Stimulated activated CD4-positive, alpha-beta T cell treated with anti-CD3 and anti-CD28 coated beads, Interleukin-1b, Interleukin-23, amount 100 ng/mL, for 24 hours (primary cell): Measurements from ENCODE around the gene NMRK2.
"Not testable (repeated sequence)": the region's sequence is repeated elsewhere in the genome, so short reads cannot be mapped to it uniquely, and the experiment has no call there.

Experiments
- DNase-seq, 4 experiments: peaks; one replicate each; pipeline ENCODE4 v3.0.0-alpha.2; 2020; ENCODE audit warnings: low read depth in 4 of 4, low spot score in 1 of 4

Gene NMRK2

DNA sequence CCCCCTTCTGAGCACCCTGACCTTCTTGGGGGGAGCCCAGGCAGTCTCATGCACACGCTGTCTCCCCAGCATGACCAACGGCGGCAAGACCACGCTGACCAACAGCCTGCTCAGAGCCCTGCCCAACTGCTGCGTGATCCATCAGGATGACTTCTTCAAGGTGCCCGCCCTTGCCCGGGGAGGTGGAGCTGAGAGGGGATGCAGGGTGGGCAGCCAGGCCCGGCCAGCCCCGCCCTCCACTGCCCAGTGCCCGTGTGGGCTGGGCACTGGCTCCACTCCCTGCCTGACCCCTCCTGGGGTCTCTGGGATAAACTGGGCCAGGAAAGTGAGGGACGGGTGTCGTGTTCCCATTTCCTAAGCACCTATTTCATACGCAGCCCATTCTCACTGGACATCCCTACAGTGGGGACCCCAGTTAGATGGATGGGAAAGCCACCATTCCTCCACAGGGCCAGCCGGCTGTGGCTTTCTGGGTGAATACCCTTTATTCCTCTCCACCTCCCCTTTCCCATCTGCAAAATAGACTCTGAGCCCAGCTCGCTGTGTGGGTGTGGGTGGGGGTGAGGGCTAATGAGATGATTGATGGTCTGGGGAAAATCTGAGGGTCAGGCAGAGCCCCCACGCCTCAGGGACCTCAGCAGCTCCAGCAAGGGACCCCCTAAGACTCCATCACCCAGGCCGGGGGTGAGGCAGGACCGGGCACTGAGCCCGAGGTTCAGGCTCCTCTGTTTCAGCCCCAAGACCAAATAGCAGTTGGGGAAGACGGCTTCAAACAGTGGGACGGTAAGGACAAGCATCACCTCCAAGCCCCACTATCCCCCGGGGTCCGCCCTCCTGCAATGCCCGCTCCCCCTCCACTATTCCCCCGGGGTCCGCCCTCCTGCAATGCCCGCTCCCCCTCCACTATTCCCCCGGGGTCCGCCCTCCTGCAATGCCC lies 3.9 kb downstream of the NMRK2 start:
- DNase-seq, result no peak

DNA sequence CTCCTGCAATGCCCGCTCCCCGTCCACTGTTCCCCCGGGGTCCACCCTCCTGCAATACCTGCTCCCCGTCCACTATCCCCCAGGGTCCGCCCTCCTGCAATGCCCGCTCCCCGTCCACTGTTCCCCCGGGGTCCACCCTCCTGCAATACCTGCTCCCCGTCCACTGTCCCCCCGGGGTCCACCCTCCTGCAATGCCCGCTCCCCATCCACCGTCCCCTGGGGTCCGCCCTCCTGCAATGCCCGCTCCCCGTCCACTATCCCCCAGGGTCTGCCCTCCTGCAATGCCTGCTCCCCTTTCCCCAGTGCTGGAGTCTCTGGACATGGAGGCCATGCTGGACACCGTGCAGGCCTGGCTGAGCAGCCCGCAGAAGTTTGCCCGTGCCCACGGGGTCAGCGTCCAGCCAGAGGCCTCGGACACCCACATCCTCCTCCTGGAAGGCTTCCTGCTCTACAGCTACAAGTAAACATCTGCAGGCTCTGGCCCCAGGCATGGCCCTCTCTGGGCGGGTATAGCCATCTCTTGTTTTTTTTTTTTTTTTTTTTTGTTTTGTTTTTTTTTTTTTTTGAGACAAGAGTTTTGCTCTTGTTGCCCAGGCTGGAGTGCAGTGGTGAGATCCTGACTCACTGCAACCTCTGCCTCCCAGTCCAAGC lies 5.6 kb downstream of the NMRK2 start:
- not testable (repeated sequence) for DNase-seq

DNA sequence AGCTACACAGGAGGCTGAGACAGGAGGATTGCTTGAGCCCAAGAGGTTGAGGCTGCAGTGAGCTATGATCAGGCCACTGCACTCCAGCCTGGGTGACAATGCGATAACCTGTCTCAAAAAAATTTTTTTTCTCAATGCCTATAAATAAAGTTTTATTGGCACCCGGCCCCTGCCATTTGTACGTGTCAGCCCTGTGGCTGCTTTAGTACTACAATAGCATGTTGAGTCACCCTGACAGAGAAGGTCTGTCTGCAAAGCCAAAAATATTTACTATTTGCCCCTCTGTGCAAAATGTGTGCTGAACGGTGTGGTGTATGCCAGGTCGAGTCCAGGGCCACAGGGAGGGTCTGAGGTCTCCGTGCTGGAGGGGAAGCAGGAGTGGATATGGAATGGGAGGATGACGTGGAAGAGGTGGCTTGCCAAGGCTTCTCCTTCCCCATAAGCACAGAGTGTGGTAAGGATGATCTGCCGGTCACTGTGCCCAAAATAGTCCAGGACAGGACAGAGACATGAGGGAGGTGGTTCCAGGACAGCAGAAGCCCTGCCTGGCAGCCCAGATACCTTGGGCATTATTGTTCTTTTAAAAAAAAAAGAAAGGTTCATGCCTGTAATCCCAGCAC lies 10.0 kb downstream of the NMRK2 start:
- no peak for DNase-seq

DNA sequence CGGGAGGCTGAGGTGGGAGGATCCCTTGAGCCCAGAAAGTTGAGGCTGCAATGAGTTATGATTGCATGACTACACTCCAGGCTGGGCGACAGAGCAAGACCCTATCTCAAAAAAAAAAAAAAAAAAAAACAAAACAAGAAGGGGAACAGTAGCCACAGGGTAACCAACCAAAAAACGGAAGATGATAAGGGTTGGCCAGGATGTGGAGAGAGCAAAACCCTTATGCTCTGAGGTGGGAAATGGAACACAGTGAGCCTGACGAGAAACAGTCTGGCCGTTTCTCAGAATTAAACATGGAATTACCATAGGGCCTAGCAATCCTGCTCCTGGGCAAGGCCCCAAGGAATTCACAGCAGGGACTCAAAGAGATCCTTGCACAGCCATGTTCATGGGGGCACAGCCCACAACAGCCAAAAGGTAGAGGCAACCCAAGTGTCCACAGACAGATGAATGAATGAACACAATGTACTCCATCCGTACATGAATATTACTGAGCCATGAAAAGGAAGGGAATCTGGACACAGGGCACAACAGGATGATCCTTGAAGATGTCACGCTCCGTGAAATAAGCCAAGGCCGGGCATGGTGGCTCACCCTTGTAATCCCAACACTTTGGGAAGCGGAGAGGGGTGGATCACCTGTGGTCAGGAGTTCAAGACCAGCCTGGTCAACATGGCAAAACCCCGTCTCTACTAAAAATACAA lies 11.3 kb downstream of the NMRK2 start:
- DNase-seq, result no peak

DNA sequence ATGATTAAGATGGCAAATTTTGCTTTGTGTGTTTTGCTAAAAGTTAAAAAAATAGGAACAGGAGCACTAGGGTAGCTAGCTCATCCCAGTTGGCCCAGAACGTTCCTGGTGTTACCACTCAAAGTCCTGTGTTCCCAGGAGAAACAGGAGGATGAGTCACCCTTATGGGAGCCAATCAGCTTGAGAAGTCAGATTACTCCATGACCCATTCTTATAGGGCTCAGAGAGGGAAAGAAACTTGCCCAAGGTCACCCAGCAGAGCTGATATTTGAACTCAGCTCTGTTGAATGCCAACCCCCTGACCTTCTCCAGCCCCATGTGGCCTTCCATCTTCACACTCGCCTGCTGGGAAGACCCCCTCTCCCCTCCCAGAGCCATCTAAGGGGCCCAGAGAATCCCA lies 13.0 kb downstream of the NMRK2 start:
- no peak for DNase-seq

DNA sequence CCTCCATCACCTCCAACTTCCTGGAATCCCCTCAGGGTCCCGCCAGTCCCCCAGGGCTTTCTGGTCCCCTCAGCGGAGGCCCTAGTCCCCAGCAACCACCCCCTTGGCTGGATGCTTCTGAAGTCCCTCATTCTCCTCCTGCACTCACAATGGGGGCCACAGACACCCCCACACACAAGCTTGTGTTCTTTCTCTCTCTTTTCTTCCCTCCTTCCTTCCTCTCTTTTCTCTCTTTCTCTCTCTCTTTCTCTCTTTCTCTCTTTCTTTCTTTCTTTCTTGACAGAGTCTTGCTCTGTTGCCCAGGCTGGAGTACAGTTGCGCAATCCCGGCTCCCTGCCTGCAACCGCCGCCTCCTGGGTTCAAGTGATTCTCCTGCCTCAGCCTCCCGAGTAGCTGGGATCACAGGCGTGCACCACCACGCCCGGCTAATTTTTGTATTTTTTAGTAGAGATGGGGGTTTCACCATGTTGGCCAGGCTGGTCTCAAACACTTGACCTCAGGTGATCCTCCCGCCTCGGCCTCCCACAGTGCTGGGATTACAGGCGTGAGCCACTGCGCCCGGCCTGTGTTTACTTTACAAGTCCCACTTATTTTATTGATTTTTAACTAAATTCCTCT lies 14.6 kb downstream of the NMRK2 start:
- DNase-seq, result not testable (repeated sequence)

DNA sequence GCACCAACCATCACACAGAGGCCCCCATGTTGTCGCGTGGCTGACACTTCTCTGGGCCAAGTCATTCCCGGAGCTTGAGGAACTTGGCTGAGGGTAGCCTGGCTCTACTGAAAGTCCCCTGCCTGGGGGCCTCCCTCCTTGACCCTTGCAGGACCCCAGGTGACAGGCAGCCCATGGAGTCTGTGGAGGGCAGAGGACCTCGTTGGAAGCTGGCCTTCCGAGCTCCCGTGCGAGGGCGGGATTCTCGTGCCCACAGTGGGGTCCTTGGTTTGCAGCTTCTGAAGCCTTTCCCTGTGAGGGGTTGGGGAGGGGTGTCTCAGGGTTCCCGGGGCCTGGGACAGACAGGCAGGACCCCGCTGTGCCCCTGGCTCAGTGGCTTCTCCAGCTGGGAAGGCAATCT lies 16.4 kb downstream of the NMRK2 start:
- DNase-seq, result no peak

DNA sequence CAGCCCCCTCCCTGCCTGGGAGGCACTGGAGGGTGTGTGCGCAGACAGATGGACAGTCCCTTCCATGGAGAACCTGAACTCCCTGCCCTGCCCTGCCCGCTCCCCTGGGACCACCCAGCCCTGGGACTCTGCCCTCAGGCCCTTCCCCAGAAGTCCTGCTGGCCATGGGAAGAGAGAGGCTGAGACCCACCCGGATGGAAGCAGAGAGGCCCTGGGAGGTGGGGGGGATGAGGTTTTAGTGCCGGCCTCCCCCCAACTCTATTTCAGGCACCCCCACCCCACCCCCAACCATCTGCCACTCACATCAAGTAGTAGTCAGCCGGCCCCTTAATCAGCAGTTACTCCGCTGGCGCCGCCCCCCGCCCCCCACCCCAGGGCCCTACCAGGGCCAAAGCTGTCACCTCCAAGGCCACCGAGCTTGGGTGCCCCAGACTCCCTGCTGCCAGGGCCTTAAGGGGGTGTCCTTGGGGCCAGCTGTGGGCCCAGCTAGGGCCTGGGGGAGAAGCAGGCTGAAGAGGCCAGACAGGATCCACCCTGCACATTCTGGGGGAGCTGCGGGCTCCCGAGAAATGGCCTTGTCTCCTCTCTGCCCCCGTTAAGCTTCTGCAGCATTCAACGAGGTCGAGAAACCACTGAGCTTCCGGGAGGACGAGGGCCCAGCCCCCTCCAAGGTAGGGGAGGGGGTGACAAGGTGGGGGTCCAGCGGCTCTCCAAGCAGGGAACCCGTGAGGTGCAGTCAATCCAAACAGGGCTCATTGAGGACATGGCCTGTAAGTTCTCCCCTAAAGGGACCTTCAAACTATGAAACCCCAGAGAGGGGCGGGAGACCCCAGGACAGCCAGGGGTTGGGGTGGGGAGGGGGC lies 17.4 kb downstream of the NMRK2 start:
- no peak for DNase-seq

DNA sequence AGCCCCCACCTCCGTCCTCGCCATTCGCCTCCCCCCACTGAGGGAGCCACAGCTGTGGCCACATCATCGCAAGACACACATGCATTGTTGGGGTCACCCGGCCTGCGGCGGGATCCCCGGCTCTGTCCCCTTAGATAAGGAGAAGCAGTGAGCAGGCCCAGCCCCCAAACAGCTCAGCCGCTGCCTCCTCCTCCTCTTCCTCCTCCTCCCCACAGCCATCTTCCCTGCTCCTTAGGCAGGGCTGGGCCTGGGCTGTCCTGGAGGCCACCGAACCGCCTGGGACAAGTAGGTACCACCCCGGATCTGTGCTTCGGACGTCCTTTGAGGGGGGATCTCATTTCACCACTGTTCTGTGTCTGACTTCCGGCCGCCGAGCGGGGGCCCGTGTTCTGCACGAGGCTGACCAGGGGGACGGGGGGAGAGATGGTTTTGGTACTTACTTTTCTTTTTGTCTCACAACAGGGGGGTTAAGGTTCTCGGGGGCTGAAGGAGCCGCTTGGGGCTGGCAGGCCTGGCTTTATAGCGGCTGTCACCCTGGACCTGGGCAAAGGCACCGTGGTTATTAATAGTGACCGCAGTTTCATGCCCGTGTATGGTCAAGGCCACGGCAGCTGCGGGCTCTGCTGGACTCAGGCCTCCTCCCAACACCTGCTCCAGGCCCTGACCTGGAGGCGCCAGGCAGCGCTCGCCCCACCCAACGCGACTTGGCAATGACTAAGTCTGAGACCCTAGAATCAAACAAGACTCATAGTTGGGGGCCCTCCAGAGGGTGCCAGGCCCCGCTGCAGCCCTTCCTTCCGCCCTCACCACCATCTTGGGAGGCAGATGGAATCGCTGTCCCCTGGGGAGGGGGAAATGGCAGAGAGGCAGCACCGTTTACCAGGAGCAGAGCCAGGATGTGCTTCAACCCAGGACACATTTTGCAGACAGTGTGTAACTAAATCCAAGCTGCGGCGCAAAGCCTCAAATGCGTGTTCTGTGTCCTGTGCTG lies 18.3 kb downstream of the NMRK2 start:
- DNase-seq, result no peak

DNA sequence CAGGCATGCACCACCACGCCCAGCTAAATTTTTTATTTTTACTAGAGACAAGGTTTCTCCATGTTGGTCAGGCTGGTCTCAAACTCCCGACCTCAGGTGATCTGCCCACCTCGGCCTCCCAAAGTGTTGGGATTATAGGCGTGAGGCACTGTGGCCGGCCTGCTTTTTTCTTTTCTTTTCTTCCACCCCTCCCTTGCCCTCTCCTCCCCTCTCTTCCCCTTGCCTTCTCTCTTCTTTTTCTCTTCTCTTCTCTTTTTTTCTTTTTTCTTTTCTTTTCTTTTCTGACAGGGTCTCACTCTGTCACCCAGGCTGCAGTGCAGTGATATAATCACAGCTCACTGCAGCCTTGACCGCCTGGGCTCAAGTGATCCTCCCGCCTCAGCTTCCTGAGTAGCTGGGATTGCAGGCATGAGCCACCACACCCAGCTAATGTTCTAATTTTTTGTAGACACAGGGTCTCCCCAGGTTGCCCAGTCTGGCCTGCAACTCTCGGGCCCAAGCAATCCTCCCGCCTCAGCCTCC lies 19.9 kb downstream of the NMRK2 start:
- DNase-seq, result not testable (repeated sequence)

DNA sequence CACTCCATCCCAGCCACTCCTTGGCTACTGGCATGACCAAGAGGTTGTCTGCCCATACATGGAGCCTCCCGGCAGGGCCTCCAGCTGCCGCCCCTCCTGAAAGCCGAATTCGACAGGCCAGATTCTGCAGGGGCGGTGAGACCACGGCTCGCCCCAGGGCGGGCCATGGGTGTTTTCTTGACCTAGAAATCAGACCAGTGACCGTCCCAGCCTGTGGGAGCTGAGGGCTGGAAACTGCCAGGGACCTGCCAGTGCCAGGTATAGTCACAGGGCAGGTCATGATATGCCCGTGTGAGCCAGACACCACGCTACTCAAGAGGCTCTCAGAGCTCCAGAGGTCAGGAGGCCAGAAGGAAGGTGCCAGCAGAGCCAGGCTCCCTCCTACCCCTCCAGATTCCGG lies 21.2 kb downstream of the NMRK2 start:
- DNase-seq, result no peak

DNA sequence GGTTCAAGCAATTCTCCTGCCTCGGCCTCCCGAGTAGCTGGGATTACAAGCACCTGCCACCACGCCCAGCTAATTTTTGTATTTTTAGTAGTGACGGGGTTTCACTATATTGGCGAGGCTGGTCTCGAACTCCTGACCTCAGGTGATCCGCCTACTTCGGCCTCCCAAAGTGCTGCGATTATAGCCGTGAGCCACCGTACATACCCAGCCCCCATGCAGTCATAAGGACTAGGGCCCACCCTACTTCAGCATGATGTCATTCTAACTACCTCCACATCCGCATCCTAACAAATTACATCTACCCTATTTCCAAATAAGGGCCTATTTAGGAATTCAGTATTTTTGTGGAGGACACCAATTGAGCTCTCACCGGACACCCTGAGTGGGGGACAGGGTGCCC lies 22.4 kb downstream of the NMRK2 start:
- DNase-seq, result not testable (repeated sequence)

DNA sequence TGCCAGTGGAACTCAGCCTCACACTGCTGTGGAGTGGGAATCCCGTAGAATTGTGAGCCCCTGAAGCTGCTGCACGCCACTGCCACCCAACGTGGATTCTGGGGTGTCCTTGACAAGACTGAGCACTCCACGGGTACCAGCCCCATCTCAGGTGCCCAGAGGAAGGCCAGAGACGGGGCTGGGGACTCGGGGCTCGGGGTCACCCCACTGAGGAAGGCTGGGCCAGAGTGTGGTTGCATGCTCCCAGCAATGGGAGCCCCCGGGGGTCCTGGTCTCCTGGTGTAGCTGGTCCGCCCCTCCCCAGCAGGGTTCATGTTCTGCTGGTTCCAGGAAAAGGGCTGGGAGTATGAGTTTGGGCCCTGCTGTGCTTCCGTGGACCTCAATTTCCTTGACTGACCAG lies 22.8 kb downstream of the NMRK2 start:
- no peak for DNase-seq

DNA sequence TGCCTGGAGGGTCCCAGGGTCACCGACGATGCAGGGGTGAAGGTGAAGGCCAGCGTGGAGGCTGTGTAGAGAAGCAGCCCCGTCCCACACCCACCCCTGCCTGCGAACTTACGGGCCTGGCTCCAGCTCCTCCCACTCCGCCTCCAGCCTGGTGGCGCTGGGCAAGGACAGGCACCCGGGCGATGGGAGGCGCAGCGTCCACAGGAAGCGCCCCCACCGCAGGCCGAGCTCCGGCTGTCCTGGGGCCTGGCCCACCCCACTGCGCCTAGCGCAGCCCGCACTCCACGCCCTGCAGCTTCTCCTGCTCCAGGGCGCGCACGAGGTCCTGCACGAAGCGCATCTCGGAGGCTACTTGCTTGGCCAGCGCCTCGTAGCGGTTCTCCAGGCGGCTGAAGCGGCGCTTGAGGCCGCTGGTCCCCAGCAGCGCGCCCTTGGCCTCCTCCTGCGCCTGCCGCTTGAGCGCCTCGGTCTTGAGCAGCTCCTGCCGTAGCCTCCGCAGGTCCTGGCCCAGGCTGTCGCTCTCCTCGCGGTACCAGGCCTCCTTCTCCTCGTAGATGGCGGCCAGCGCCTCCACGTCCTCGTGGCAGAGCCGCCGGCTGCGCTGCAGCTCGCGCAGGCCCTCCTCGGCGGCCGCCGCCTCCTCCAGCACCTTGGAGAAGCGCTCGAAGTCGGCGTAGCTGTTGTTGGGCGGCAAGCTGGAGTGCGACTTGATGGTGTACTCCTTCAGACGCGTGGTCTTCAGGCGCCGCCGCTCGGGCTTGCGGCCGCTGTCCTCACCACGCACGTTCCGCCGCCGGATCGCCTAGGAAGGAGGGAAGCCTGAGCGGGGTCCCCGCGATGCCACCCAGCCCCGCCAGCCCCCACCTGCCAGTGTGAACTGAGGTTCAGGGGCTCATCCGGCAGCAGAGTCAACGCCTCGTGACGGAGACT lies 26.2 kb downstream of the NMRK2 start:
- DNase-seq, result no peak

DNA sequence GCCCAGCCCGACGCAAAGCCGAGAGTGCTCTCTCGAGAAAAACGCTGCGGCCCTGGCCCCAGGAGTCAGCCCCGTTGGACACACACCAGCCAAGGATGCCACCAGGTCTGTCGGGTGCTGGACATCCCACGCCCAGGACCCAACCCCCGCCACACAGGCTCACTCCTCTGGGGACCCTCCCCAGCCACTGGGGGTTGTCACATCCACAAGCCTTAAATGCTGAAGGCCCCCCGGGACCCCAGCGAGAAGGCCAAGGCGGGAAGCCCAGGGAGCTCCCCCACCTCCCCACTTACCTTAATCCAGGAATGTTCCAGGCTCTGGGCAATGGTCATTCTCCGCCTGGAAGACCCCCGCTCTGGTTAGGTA lies 26.9 kb downstream of the NMRK2 start:
- DNase-seq, result no peak

DNA sequence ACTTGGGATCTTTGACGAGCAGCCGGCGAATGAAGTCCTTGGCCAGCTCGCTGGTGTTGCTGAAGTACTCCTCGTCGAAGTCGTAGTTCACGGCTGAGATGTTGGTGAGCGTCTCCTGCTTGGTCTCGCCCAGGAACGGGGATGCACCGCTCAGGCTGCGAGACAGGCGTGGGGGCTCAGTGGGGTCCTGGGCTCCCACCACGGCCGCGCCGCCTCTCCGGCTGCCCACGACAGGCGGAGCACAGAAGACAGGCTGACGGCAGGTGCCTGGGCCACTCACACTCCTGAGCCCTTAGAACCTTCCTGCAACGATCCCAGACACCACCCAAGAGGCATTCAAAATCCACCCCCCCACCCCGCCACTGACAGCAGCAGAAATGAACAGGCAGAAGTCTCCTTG lies 28.1 kb downstream of the NMRK2 start:
- no peak for DNase-seq

DNA sequence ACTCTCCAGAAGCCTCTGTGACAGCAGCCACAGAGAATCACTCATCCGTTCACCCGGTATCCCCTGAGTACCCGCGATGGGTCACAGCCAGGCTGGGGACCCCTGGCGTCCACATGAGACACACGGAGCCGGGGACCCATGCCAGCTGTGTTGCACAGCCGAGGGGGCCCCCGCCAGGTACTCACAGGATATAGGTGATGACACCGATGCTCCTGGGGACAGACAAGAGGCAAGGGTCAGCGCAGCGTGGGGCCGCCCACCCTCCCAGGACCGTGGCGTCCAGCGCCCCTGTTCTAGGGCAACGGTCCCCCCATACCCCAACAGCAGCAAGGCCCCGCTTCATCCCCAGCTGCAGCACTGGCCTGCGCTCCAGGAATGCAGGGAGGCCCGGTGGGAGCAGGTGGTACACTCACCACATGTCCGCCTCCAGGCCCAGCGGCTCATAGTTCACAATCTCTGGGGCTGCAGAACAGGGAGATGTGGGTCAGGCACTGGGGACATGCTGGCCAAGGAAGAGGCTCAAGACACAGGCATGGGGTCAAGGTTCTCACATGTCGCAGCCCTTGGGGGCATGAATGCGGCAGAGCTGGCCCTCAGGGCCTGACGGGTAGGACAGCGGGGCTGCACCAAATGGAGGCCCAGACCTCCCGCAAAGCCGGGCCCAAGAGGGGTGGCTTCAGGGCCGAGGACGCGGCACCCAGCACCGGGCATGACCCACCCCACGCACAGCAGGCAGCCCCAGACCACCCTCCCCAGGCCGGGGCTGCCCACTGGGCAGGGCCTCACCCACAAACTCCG lies 30.8 kb downstream of the NMRK2 start:
- DNase-seq, result no peak
